B cell (primary cell): ENCODE data around the gene S100A7. TPM values are rescaled to one million over a fixed set of nuclear protein-coding genes. Genes with fewer than 3 reads are reported as not detected.

Experiments
- ATAC-seq: fragments of 200-7000 bp; cut with Tn5 transposase; one replicate; pipeline ENCODE4 v1.10.0; 2021; ENCODE audit warnings: low read depth, mild to moderate bottlenecking, moderate number of reproducible peaks, moderate library complexity
- CTCF ChIA-PET: fragments of 350-600 bp; sonication (Branson Sonifier 250); formaldehyde crosslinking; loops from one replicate; lab custom pipeline; 2021; ENCODE audit warnings: antibody characterized with exemption, inconsistent platforms; lab: Charles Lee
- POLR2A ChIA-PET: fragments of 350-600 bp; sonication (Branson Sonifier 250); formaldehyde crosslinking; loops from one replicate; lab custom pipeline; 2021; ENCODE audit warnings: antibody characterized with exemption; lab: Charles Lee
- DNase-seq: peaks from one replicate; pipeline ENCODE4 v3.0.0; 2013
- H2AFZ ChIP-seq: 2 replicates; pipeline ENCODE4 v1.6.1; 2012; ENCODE audit warnings: mild to moderate bottlenecking, low read depth, low read length; ENCODE audit not compliant: insufficient read depth, poor library complexity, severe bottlenecking
- H3K27ac ChIP-seq, 2 donors: 1 replicate in 1 of 2; 2 replicates in 1 of 2; pipeline ENCODE4 v1.5.1; 2012 to 2013; ENCODE audit warnings: low read length in 2 of 2, mild to moderate bottlenecking in 2 of 2, moderate library complexity in 1 of 2
- H3K27me3 ChIP-seq, 4 experiments: fragments of 200-600 bp in 1 of 4; sonication (generic) in 1 of 4; replicated peaks in 1 of 4; 1 replicate in 2 of 4; 2 replicates in 2 of 4; pipeline versions ENCODE4 v1.6.1 to v1.7.0; 2013 to 2016; ENCODE audit warnings: low read length in 3 of 4, mild to moderate bottlenecking in 2 of 4, mixed read lengths in 1 of 4, moderate library complexity in 1 of 4; ENCODE audit not compliant: insufficient read depth in 4 of 4, control insufficient read depth in 3 of 4; ENCODE audit errors: control extremely low read depth in 1 of 4
- H3K36me3 ChIP-seq, 2 experiments: replicated peaks in 1 of 2; 1 replicate in 1 of 2; 2 replicates in 1 of 2; pipeline versions ENCODE4 v1.6.1 to v1.7.1; 2013; ENCODE audit warnings: low read length in 1 of 2; ENCODE audit not compliant: insufficient read depth in 2 of 2, control insufficient read depth in 1 of 2; ENCODE audit errors: control extremely low read depth in 1 of 2, extremely low read depth in 1 of 2
- H3K4me1 ChIP-seq, 2 donors: fragments of 200-600 bp in 1 of 2; sonication (generic) in 1 of 2; 1 replicate in 1 of 2; 2 replicates in 1 of 2; pipeline versions ENCODE4 v1.5.1 to v1.6.1; 2013 to 2017; ENCODE audit warnings: low read length in 2 of 2; ENCODE audit not compliant: control insufficient read depth in 2 of 2, insufficient read depth in 2 of 2
- H3K4me2 ChIP-seq: replicated peaks from 2 replicates; pipeline ENCODE3; 2012; ENCODE audit warnings: mild to moderate bottlenecking, low read depth, low read length; ENCODE audit not compliant: poor library complexity, severe bottlenecking
- H3K4me3 ChIP-seq, 5 experiments: fragments of 200-600 bp in 1 of 5; sonication (generic) in 1 of 5; 1 replicate in 3 of 5; 2 replicates in 2 of 5; pipeline versions ENCODE4 v1.5.1 to v1.7.0; 2011 to 2016; ENCODE audit warnings: low read length in 4 of 5, mild to moderate bottlenecking in 4 of 5, low read depth in 2 of 5, control low read depth in 1 of 5, moderate library complexity in 1 of 5; ENCODE audit not compliant: insufficient read depth in 1 of 5; ENCODE audit errors: control extremely low read depth in 1 of 5, extremely low read depth in 1 of 5
- H3K79me2 ChIP-seq: fragments of 200-600 bp; sonication (generic); one replicate; pipeline ENCODE4 v1.6.0; 2016; ENCODE audit warnings: low read length; ENCODE audit not compliant: control insufficient read depth, insufficient read depth
- H3K9ac ChIP-seq: fragments of 200-600 bp; sonication (generic); 2 replicates; pipeline ENCODE4 v1.6.1; 2017; ENCODE audit warnings: mild to moderate bottlenecking, low read length, moderate library complexity
- H3K9me3 ChIP-seq, 3 donors: one replicate each; pipeline versions ENCODE4 v1.6.1 to v1.7.1; 2013; ENCODE audit warnings: low read length in 2 of 3; ENCODE audit not compliant: control insufficient read depth in 2 of 3, insufficient read depth in 1 of 3; ENCODE audit errors: control extremely low read depth in 1 of 3
- H4K20me1 ChIP-seq: 2 replicates; pipeline ENCODE4 v1.6.0; 2012; ENCODE audit warnings: mild to moderate bottlenecking, low read length; ENCODE audit not compliant: insufficient read depth, control insufficient read depth, poor library complexity, severe bottlenecking
- H3K27ac Mint-ChIP-seq: one replicate; pipeline ENCODE4 v1.8.0; 2021; ENCODE audit warnings: mixed read lengths
- H3K27me3 Mint-ChIP-seq: one replicate; pipeline ENCODE4 v1.8.0; 2021; ENCODE audit warnings: mixed read lengths
- H3K4me1 Mint-ChIP-seq: one replicate; pipeline ENCODE4 v1.8.0; 2021; ENCODE audit warnings: mixed read lengths
- H3K4me3 Mint-ChIP-seq: one replicate; pipeline ENCODE4 v1.8.0; 2021; ENCODE audit warnings: mixed read lengths
- H3K9me3 Mint-ChIP-seq: one replicate; pipeline ENCODE4 v1.8.0; 2022; ENCODE audit warnings: mixed read lengths; ENCODE audit not compliant: insufficient read depth
- EZH2 ChIP-seq: IDR thresholded peaks from 2 replicates; pipeline ENCODE4 v1.6.1; 2012; ENCODE audit warnings: borderline replicate concordance, low read depth, mild to moderate bottlenecking, moderate library complexity, low read length; ENCODE audit not compliant: insufficient read depth, poor library complexity, severe bottlenecking
- WGBS: methylation state at CpG from one replicate; pipeline ENCODE4 v1.1.5; 2013; ENCODE audit warnings: missing lambda C conversion rate; ENCODE audit not compliant: insufficient coverage; 5-methylcytosine and 5-hydroxymethylcytosine counted together
- intact Hi-C: fragments of 100-400 bp; cut with micrococcal nuclease; formaldehyde crosslinking; loops from one replicate; pipeline ENCODE4 v1.10.0; 2022
- polyA plus RNA-seq: library from polyadenylated mRNA; depleted of rRNA; stranded (reverse); fragments of >200 nt; gene quantifications from 2 replicates; pipeline ENCODE4 v1.2.3, GENCODE V29; 2012
- total RNA-seq, 2 donors: library from RNA; stranded (reverse); fragments of 120-200 nt in 1 of 2; gene quantifications; 1 replicate in 1 of 2; 2 replicates in 1 of 2; pipeline versions ENCODE4 v1.2.3 to v1.2.4, GENCODE V29; 2013 to 2022
- TF ChIP-seq, protein P1 (sequence below): fragments of 200-600 bp; IDR thresholded peaks from one replicate; pipeline ENCODE4 v1.8.0; 2022; ENCODE audit warnings: antibody characterized with exemption, mild to moderate bottlenecking

The S100A7 gene
- total and polyA plus RNA-seq, 2 donors (not counting 1 experiment from before 2014, with no cell fraction given): not detected

DNA sequence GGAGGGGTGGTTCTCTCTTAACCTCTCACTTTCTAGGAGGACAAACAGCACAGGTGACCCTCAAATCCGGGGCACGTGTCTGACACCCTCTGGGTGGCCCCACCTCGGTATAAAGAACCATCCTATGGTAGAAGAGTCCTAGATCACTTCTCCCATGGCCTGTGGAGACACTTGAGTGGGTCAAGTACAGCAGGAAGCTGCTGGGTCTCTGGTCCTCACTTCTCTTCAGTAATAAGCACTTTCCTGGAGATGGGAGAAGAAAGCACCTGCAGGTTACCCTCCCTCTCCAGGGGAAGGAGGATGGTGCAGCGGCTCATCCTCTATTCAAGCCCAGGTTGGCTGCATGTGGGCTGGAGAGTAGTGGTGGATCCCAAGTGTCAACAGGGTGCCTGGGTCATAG is 17.0 kb downstream of the S100A7 start:
- H3K36me3 ChIP-seq: no peaks in the 10 kb centered on the region
- H3K4me2 ChIP-seq: no peak overlapping the region
- H3K9ac ChIP-seq: no peak overlapping the region
- ATAC-seq (no peak), DNase-seq (no peak)
- H4K20me1 ChIP-seq: no peaks in the 10 kb centered on the region
- no CpG with 5 or more reads among the region's 4 CpGs for WGBS
- Mint-ChIP-seq H3K27me3 (peaks cover 30% of the 10 kb centered on the region), H3K4me1 (no peaks in the 10 kb centered on the region), H3K27ac (no peak overlapping the region), H3K4me3 (no peak overlapping the region), H3K9me3 (no peaks in the 10 kb centered on the region)
- TF ChIP-seq, protein P1, sequence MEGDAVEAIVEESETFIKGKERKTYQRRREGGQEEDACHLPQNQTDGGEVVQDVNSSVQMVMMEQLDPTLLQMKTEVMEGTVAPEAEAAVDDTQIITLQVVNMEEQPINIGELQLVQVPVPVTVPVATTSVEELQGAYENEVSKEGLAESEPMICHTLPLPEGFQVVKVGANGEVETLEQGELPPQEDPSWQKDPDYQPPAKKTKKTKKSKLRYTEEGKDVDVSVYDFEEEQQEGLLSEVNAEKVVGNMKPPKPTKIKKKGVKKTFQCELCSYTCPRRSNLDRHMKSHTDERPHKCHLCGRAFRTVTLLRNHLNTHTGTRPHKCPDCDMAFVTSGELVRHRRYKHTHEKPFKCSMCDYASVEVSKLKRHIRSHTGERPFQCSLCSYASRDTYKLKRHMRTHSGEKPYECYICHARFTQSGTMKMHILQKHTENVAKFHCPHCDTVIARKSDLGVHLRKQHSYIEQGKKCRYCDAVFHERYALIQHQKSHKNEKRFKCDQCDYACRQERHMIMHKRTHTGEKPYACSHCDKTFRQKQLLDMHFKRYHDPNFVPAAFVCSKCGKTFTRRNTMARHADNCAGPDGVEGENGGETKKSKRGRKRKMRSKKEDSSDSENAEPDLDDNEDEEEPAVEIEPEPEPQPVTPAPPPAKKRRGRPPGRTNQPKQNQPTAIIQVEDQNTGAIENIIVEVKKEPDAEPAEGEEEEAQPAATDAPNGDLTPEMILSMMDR: no peak
- no peak for TF ChIP-seq EZH2
- H3K27me3 ChIP-seq: peaks cover 0 to 3% (median 0%) of the 10 kb centered on the region in 4 experiments
- ChIA-PET POLR2A (no interaction called here), CTCF (no interaction called here)
- no peak overlapping the region for H2AFZ ChIP-seq
- H3K4me3 ChIP-seq: no peak overlapping the region
- H3K4me1 ChIP-seq: no peaks in the 10 kb centered on the region
- no peak overlapping the region for H3K27ac ChIP-seq
- H3K79me2 ChIP-seq: no peaks in the 10 kb centered on the region
- H3K9me3 ChIP-seq: peaks cover 0 to 5% (median 0%) of the 10 kb centered on the region in 3 donors
- intact Hi-C loops: no loop called here

GRCh38 chr1:153441238-153441755 is 19.2 kb downstream of the S100A7 start:
- H3K27me3 Mint-ChIP-seq: peaks cover 35% of the 10 kb centered on the region
- H3K9me3 Mint-ChIP-seq: no peaks in the 10 kb centered on the region
- ATAC-seq (no peak), DNase-seq (no peak)
- Histone ChIP-seq H3K4me3 (no peak overlapping the region), H4K20me1 (no peaks in the 10 kb centered on the region), H2AFZ (no peak overlapping the region), H3K36me3 (no peaks in the 10 kb centered on the region), H3K27ac (no peak overlapping the region), H3K27me3 (peaks cover 0 to 3% (median 0%) of the 10 kb centered on the region in 4 experiments), H3K9me3 (peaks cover 0 to 5% (median 0%) of the 10 kb centered on the region in 3 donors), H3K4me2 (no peak overlapping the region), H3K4me1 (no peaks in the 10 kb centered on the region), H3K79me2 (no peaks in the 10 kb centered on the region), H3K9ac (no peak overlapping the region)
- ChIA-PET CTCF (no interaction called here), POLR2A (no interaction called here)
- H3K4me1 Mint-ChIP-seq: no peaks in the 10 kb centered on the region
- no peak overlapping the region for H3K27ac Mint-ChIP-seq
- intact Hi-C loops: no loop called here
- 76% methylated on average over 9 of the region's 9 CpGs for WGBS
- TF ChIP-seq EZH2: no peak
- TF ChIP-seq, protein P1: no peak
- H3K4me3 Mint-ChIP-seq: no peak overlapping the region
